Prostate gland (tissue), 2 donors: ENCODE results near the gene CLDN2.

Experiments used
- POLR2AphosphoS5 ChIP-seq: sonication (generic); formaldehyde crosslinking; IDR thresholded peaks from one replicate; pipeline ENCODE4 v1.6.1; 2017; ENCODE audit warnings: antibody characterized with exemption
- TF ChIP-seq, protein P1 (sequence below), 4 experiments: fragments of 200-600 bp in 2 of 4; fragments of 450-650 bp in 2 of 4; sonication (generic) in 2 of 4; IDR thresholded peaks; 1 replicate in 3 of 4; 2 replicates in 1 of 4; pipeline ENCODE4 v1.5.1; 2016 to 2019; ENCODE audit warnings: antibody characterized with exemption in 4 of 4, mild to moderate bottlenecking in 2 of 4, moderate library complexity in 2 of 4

DNA sequence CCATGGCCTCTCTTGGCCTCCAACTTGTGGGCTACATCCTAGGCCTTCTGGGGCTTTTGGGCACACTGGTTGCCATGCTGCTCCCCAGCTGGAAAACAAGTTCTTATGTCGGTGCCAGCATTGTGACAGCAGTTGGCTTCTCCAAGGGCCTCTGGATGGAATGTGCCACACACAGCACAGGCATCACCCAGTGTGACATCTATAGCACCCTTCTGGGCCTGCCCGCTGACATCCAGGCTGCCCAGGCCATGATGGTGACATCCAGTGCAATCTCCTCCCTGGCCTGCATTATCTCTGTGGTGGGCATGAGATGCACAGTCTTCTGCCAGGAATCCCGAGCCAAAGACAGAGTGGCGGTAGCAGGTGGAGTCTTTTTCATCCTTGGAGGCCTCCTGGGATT lies 8.0 kb downstream of the CLDN2 start:
- TF ChIP-seq, protein P1, sequence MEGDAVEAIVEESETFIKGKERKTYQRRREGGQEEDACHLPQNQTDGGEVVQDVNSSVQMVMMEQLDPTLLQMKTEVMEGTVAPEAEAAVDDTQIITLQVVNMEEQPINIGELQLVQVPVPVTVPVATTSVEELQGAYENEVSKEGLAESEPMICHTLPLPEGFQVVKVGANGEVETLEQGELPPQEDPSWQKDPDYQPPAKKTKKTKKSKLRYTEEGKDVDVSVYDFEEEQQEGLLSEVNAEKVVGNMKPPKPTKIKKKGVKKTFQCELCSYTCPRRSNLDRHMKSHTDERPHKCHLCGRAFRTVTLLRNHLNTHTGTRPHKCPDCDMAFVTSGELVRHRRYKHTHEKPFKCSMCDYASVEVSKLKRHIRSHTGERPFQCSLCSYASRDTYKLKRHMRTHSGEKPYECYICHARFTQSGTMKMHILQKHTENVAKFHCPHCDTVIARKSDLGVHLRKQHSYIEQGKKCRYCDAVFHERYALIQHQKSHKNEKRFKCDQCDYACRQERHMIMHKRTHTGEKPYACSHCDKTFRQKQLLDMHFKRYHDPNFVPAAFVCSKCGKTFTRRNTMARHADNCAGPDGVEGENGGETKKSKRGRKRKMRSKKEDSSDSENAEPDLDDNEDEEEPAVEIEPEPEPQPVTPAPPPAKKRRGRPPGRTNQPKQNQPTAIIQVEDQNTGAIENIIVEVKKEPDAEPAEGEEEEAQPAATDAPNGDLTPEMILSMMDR (IDR thresholded peaks at IDR 0.05) = no peak
- TF ChIP-seq POLR2AphosphoS5 = no peak
